A673 (cell line): ENCODE results near the gene CTSD.
"Not testable (repeated sequence)": the region's sequence is repeated elsewhere in the genome, so short reads cannot be mapped to it uniquely, and the experiment has no call there.

Experiments used
- CTCF ChIP-seq: fragments of 300-800, 200-600 bp; sonication (generic); conservative IDR thresholded peaks from 2 replicates; pipeline ENCODE4 v1.5.1; 2017; ENCODE audit warnings: low read depth, mild to moderate bottlenecking, antibody characterized with exemption, low read length, moderate library complexity, mixed read lengths
- EZH2 ChIP-seq: fragments of 200-600 bp; sonication (generic); IDR thresholded peaks from 2 replicates; pipeline ENCODE4 v1.6.1; 2017; ENCODE audit warnings: borderline replicate concordance, low read depth, mild to moderate bottlenecking, mixed read lengths, antibody characterized with exemption, low read length; ENCODE audit not compliant: poor library complexity, severe bottlenecking

GRCh38 chr11:1769304-1769936 lies 5.7 kb upstream of the CTSD start:
- TF ChIP-seq CTCF, EZH2: not testable (repeated sequence)
